Upper lobe of right lung (tissue), 1 donor: ENCODE data around the gene GRAP. TPM values are rescaled to one million over a fixed set of nuclear protein-coding genes. Genes with fewer than 3 reads are reported as not detected.

Experiments
- ATAC-seq: fragments of 200-7000 bp; cut with Tn5 transposase; one replicate; pipeline ENCODE4 v1.9.1; 2020; ENCODE audit warnings: mild to moderate bottlenecking, moderate library complexity
- DNase-seq: peaks from one replicate; pipeline ENCODE4 v3.0.0-alpha.2; 2020
- H3K27ac ChIP-seq: fragments of 200-600 bp; one replicate; pipeline ENCODE4 v1.8.0; 2022
- H3K27me3 ChIP-seq: fragments of 200-600 bp; one replicate; pipeline ENCODE4 v1.8.0; 2022; ENCODE audit warnings: mild to moderate bottlenecking
- H3K36me3 ChIP-seq: fragments of 200-600 bp; one replicate; pipeline ENCODE4 v1.8.0; 2022
- H3K4me1 ChIP-seq: fragments of 200-600 bp; one replicate; pipeline ENCODE4 v1.8.0; 2022
- H3K4me3 ChIP-seq: fragments of 200-600 bp; one replicate; pipeline ENCODE4 v1.8.0; 2022; ENCODE audit warnings: mild to moderate bottlenecking
- H3K9me3 ChIP-seq: fragments of 200-600 bp; one replicate; pipeline ENCODE4 v1.8.0; 2022
- intact Hi-C: fragments of 100-400 bp; cut with DNase I; formaldehyde crosslinking; loops from one replicate; pipeline ENCODE4 v1.11.0; 2022
- total RNA-seq: library from RNA; stranded (reverse); fragmentation: NEBNext Ultra II Directional; extraction: Animal tissue kit (Norgen Biotek cat#: 25700); gene quantifications from one replicate; pipeline ENCODE4 v1.2.1, GENCODE V29; 2021
- TF ChIP-seq, protein P1 (sequence below): fragments of 200-600 bp; IDR thresholded peaks from one replicate; pipeline ENCODE4 v1.8.0; 2022; ENCODE audit warnings: antibody characterized with exemption
- donor health status: DM: no; HTN: yes; CAD: no; lungs with severe emphysema.

Gene GRAP
- total RNA-seq, 1 donor from 2014 or later: 10.6 TPM

- intact Hi-C loops: no loop called here
- Histone ChIP-seq H3K9me3 (no peaks in the 10 kb centered on the region), H3K27me3 (no peaks in the 10 kb centered on the region), H3K4me3 (no peak overlapping the region), H3K27ac (no peak overlapping the region), H3K4me1 (no peaks in the 10 kb centered on the region), H3K36me3 (no peaks in the 10 kb centered on the region)
- TF ChIP-seq, protein P1, sequence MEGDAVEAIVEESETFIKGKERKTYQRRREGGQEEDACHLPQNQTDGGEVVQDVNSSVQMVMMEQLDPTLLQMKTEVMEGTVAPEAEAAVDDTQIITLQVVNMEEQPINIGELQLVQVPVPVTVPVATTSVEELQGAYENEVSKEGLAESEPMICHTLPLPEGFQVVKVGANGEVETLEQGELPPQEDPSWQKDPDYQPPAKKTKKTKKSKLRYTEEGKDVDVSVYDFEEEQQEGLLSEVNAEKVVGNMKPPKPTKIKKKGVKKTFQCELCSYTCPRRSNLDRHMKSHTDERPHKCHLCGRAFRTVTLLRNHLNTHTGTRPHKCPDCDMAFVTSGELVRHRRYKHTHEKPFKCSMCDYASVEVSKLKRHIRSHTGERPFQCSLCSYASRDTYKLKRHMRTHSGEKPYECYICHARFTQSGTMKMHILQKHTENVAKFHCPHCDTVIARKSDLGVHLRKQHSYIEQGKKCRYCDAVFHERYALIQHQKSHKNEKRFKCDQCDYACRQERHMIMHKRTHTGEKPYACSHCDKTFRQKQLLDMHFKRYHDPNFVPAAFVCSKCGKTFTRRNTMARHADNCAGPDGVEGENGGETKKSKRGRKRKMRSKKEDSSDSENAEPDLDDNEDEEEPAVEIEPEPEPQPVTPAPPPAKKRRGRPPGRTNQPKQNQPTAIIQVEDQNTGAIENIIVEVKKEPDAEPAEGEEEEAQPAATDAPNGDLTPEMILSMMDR: no peak
- no peak for DNase-seq
- ATAC-seq: no peak
Observed at GRCh38 chr17:19010729-19011505, 35.8 kb downstream of the GRAP start.

DNA sequence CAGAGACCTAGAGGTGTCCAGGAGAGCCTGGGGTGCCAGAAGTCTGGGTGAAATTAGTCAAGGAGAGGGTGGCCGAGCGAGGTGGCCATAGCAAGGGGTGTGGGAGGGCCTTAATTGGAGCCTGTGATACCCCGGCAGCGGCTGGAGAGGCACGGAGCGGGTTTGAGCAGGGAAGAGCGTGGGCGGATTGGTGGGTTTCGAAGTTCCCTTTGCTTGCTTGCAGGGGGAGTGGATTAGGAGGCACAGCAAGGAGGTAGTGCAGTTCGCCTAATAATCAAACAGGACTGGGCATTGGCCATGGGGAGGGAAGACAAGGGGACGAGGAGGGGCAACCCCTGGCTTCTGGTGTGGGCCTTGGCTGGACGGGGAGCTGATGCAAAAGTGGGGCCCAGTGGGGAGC is 36.8 kb downstream of the GRAP start:
- no peak for DNase-seq
- intact Hi-C loops: no loop called here
- Histone ChIP-seq H3K27me3 (no peaks in the 10 kb centered on the region), H3K36me3 (no peaks in the 10 kb centered on the region), H3K4me1 (peaks cover 3% of the 10 kb centered on the region), H3K4me3 (no peak overlapping the region), H3K9me3 (no peaks in the 10 kb centered on the region), H3K27ac (no peak overlapping the region)
- TF ChIP-seq, protein P1: no peak
- ATAC-seq: no peak

GRCh38 chr17:19006698-19007097 is 40.1 kb downstream of the GRAP start:
- H3K36me3 ChIP-seq: no peaks in the 10 kb centered on the region
- ATAC-seq (no peak), DNase-seq (no peak)
- no peak overlapping the region for H3K4me3 ChIP-seq
- H3K27me3 ChIP-seq: no peaks in the 10 kb centered on the region
- H3K9me3 ChIP-seq: no peaks in the 10 kb centered on the region
- H3K4me1 ChIP-seq: peaks cover 5% of the 10 kb centered on the region
- no peak overlapping the region for H3K27ac ChIP-seq
- intact Hi-C loops: no loop called here
- TF ChIP-seq, protein P1: no peak

GRCh38 chr17:19005789-19006430 is 40.8 kb downstream of the GRAP start:
- no peak overlapping the region for H3K27ac ChIP-seq
- H3K4me3 ChIP-seq: no peak overlapping the region
- no peaks in the 10 kb centered on the region for H3K36me3 ChIP-seq
- no peaks in the 10 kb centered on the region for H3K9me3 ChIP-seq
- H3K27me3 ChIP-seq: no peaks in the 10 kb centered on the region
- intact Hi-C loops: no loop called here
- ATAC-seq: no peak
- no peak for DNase-seq
- TF ChIP-seq, protein P1: no peak
- H3K4me1 ChIP-seq: peaks cover 5% of the 10 kb centered on the region

- H3K27ac ChIP-seq: peak overlapping the region; percentile 73
- H3K9me3 ChIP-seq: no peaks in the 10 kb centered on the region
- peaks cover 5% of the 10 kb centered on the region for H3K4me1 ChIP-seq
- intact Hi-C loops: no loop called here
- no peaks in the 10 kb centered on the region for H3K27me3 ChIP-seq
- DNase-seq (no peak), ATAC-seq (no peak)
- TF ChIP-seq, protein P1: no peak
- peak overlapping the region; percentile 66 for H3K4me3 ChIP-seq
- H3K36me3 ChIP-seq: no peaks in the 10 kb centered on the region
Observed at GRCh38 chr17:19005137-19005773, 41.5 kb downstream of the GRAP start.
